ENCODE data around the gene ZBP1. TPM values are rescaled to one million over a fixed set of nuclear protein-coding genes. Genes with fewer than 3 reads are reported as not detected.
A peak's percentile ranks its signal among the peaks of the same experiment; 100 is the strongest.

The ZBP1 gene
- total RNA-seq, 3 donors from 2014 or later = 1.8 to 12.8 (median 3.6) TPM

GRCh38 chr20:57653910-57654309 lies 33.7 kb upstream of the ZBP1 start:
- ATAC-seq = no peak
- H3K36me3 ChIP-seq (ENCODE audit: low read depth) = no peaks in the 10 kb centered on the region
- no peak overlapping the region for H3K4me3 ChIP-seq
- TF ChIP-seq CTCF (IDR thresholded peaks at IDR 0.05) = no peak
- H3K9me3 ChIP-seq = no peaks in the 10 kb centered on the region
- H3K4me1 ChIP-seq (ENCODE audit: low read depth) = no peaks in the 10 kb centered on the region
- DNase-seq = no peak
- intact Hi-C loops (cut with DNase I, micrococcal nuclease) = loop anchor here (2.0 to 10.0 kb wide), 4 partner anchors 373 to 525 kb away; no protein-coding TSS in a partner anchor

GRCh38 chr20:57653546-57653900 lies 33.3 kb upstream of the ZBP1 start:
- H3K4me1 ChIP-seq (ENCODE audit: low read depth) = no peaks in the 10 kb centered on the region
- no peak overlapping the region for H3K4me3 ChIP-seq
- H3K9me3 ChIP-seq = no peaks in the 10 kb centered on the region
- DNase-seq (no peak), ATAC-seq (no peak)
- no peaks in the 10 kb centered on the region for H3K36me3 ChIP-seq (ENCODE audit: low read depth)
- intact Hi-C loops (cut with DNase I, micrococcal nuclease) = loop anchor here (5.0 to 10.0 kb wide), 3 partner anchors 374 to 521 kb away; no protein-coding TSS in a partner anchor
- no peak for TF ChIP-seq CTCF (IDR thresholded peaks at IDR 0.05)

- TF ChIP-seq CTCF (IDR thresholded peaks at IDR 0.05) = no peak
- H3K9me3 ChIP-seq = no peaks in the 10 kb centered on the region
- DNase-seq = no peak
- no peaks in the 10 kb centered on the region for H3K36me3 ChIP-seq (ENCODE audit: low read depth)
- no peaks in the 10 kb centered on the region for H3K4me1 ChIP-seq (ENCODE audit: low read depth)
- intact Hi-C loops (cut with DNase I, micrococcal nuclease) = loop anchor here (5.0 to 10.0 kb wide), 3 partner anchors 374 to 522 kb away; no protein-coding TSS in a partner anchor
- ATAC-seq = no peak
- no peak overlapping the region for H3K4me3 ChIP-seq
Observed at GRCh38 chr20:57652606-57653545, 32.6 kb upstream of the ZBP1 start.

- Histone ChIP-seq H3K9me3 (no peaks in the 10 kb centered on the region), H3K4me3 (no peak overlapping the region), H3K36me3 (ENCODE audit: low read depth) (no peaks in the 10 kb centered on the region), H3K4me1 (ENCODE audit: low read depth) (no peaks in the 10 kb centered on the region)
- intact Hi-C loops (cut with DNase I, micrococcal nuclease) = loop anchor here (5.0 to 10.0 kb wide), 3 partner anchors 375 to 523 kb away; no protein-coding TSS in a partner anchor
- TF ChIP-seq CTCF (IDR thresholded peaks at IDR 0.05) = no peak
- DNase-seq (peak in 1 of 3 donors; percentile 45), ATAC-seq (no peak)
Observed at GRCh38 chr20:57651881-57652605, 31.8 kb upstream of the ZBP1 start.

- intact Hi-C loops (cut with DNase I, micrococcal nuclease) = loop anchor here (5.0 to 10.0 kb wide), 3 partner anchors 376 to 524 kb away; no protein-coding TSS in a partner anchor
- DNase-seq (no peak), ATAC-seq (no peak)
- H3K9me3 ChIP-seq = no peaks in the 10 kb centered on the region
- no peak for TF ChIP-seq CTCF (IDR thresholded peaks at IDR 0.05)
- H3K4me3 ChIP-seq = no peak overlapping the region
- no peaks in the 10 kb centered on the region for H3K4me1 ChIP-seq (ENCODE audit: low read depth)
- no peaks in the 10 kb centered on the region for H3K36me3 ChIP-seq (ENCODE audit: low read depth)
Observed at GRCh38 chr20:57650756-57651483, 30.7 kb upstream of the ZBP1 start.

Data from mucosa of descending colon (tissue), 3 donors.